GM20000 (cell line): ENCODE results near the gene DENND5B.

Experiments used
- DNase-seq: peaks from one replicate; pipeline ENCODE4 v3.0.0; 2012; ENCODE audit warnings: low spot score
- CTCF ChIP-seq: IDR thresholded peaks from 2 replicates; pipeline ENCODE4 v1.5.1; 2012; ENCODE audit warnings: mild to moderate bottlenecking, control low read depth; ENCODE audit errors: extremely low read depth, missing control alignments

Gene DENND5B

GRCh38 chr12:31362759-31363415 lies 228.0 kb downstream of the DENND5B start:
- peak; percentile 22 for TF ChIP-seq CTCF
- DNase-seq = peak; percentile 47

GRCh38 chr12:31362115-31362758 lies 228.7 kb downstream of the DENND5B start:
- no peak for TF ChIP-seq CTCF
- DNase-seq = no peak

GRCh38 chr12:31361730-31362114 lies 229.2 kb downstream of the DENND5B start:
- no peak for DNase-seq
- TF ChIP-seq CTCF = no peak

- DNase-seq = no peak
- TF ChIP-seq CTCF = no peak
Observed at GRCh38 chr12:31355747-31356107, 235.2 kb downstream of the DENND5B start.

GRCh38 chr12:31353750-31354708 lies 236.9 kb downstream of the DENND5B start:
- no peak for TF ChIP-seq CTCF
- DNase-seq = no peak

GRCh38 chr12:31346267-31346666 lies 244.7 kb downstream of the DENND5B start:
- TF ChIP-seq CTCF = no peak
- DNase-seq = no peak

GRCh38 chr12:31343139-31343538 lies 247.8 kb downstream of the DENND5B start:
- no peak for TF ChIP-seq CTCF
- DNase-seq = no peak
